ENCODE data around the gene PINK1.

Gene PINK1

GRCh38 chr1:20693623-20694022, 60.4 kb downstream of the PINK1 start:
- no peak for DNase-seq (ENCODE audit: low spot score)
- in situ Hi-C loops (cut with MboI; ENCODE audit: low pct_unique_long_range_greater_than_20kb, low sequenced_read_pairs, unreplicated experiment): loop anchor here (10.0 kb wide), 1 partner anchor 501 kb away; no protein-coding TSS in a partner anchor
- TF ChIP-seq, protein P1, sequence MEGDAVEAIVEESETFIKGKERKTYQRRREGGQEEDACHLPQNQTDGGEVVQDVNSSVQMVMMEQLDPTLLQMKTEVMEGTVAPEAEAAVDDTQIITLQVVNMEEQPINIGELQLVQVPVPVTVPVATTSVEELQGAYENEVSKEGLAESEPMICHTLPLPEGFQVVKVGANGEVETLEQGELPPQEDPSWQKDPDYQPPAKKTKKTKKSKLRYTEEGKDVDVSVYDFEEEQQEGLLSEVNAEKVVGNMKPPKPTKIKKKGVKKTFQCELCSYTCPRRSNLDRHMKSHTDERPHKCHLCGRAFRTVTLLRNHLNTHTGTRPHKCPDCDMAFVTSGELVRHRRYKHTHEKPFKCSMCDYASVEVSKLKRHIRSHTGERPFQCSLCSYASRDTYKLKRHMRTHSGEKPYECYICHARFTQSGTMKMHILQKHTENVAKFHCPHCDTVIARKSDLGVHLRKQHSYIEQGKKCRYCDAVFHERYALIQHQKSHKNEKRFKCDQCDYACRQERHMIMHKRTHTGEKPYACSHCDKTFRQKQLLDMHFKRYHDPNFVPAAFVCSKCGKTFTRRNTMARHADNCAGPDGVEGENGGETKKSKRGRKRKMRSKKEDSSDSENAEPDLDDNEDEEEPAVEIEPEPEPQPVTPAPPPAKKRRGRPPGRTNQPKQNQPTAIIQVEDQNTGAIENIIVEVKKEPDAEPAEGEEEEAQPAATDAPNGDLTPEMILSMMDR (IDR thresholded peaks at IDR 0.05; ENCODE audit: extremely low read depth, insufficient read depth, missing control alignments): no peak

DNA sequence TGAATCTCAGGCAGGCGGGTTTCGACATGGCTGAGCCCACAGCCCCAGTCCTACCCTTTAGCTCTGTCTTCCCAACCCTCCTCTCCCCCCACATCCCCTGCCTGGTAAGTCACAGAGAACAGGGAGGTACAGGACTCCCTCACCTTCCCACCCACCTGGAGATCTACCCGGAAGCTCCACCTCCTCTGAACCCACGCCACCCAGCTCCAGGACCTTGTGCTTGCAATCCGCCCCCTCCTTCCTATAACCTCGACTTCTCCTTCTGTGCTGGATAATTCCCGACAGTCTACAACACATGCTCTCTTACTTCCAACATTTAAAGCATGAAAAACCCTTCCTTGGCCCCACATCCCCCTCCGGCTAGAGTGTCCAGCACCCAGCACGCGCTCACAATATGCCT, 62.3 kb downstream of the PINK1 start:
- DNase-seq (ENCODE audit: low spot score): no peak
- TF ChIP-seq, protein P1 (IDR thresholded peaks at IDR 0.05; ENCODE audit: extremely low read depth, insufficient read depth, missing control alignments): no peak
- in situ Hi-C loops (cut with MboI; ENCODE audit: low pct_unique_long_range_greater_than_20kb, low sequenced_read_pairs, unreplicated experiment): loop anchor here (10.0 kb wide), 1 partner anchor 499 kb away; no protein-coding TSS in a partner anchor

- DNase-seq (ENCODE audit: low spot score): peak; percentile 92
- TF ChIP-seq, protein P1 (IDR thresholded peaks at IDR 0.05; ENCODE audit: extremely low read depth, insufficient read depth, missing control alignments): peak; percentile 92
- in situ Hi-C loops (cut with MboI; ENCODE audit: low pct_unique_long_range_greater_than_20kb, low sequenced_read_pairs, unreplicated experiment): loop anchor here (10.0 kb wide), 1 partner anchor 498 kb away; no protein-coding TSS in a partner anchor
Measured at GRCh38 chr1:20696397-20697333, 63.4 kb downstream of the PINK1 start.

DNA sequence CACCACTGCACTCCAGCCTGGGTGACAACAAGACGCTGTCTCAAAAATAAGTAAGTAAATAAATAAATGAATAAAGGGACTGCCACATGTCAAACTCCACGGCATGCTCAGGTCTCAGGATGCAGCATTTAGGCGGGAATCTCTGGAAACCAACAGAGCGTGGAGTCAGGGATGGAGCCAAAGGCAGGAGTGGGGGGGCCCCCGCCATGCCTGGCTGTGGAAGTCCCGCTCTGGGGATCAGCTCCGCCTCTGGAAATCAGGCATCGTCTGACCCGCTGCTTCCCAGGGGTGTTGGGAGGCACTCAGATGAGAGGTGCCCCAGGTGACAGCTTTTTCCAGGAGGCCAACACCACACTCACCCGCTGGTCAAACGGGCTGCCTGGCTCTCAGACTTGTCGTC, 64.3 kb downstream of the PINK1 start:
- in situ Hi-C loops (cut with MboI; ENCODE audit: low pct_unique_long_range_greater_than_20kb, low sequenced_read_pairs, unreplicated experiment): loop anchor here (10.0 kb wide), 1 partner anchor 497 kb away; no protein-coding TSS in a partner anchor
- TF ChIP-seq, protein P1 (IDR thresholded peaks at IDR 0.05; ENCODE audit: extremely low read depth, insufficient read depth, missing control alignments): no peak
- DNase-seq (ENCODE audit: low spot score): no peak

DNA sequence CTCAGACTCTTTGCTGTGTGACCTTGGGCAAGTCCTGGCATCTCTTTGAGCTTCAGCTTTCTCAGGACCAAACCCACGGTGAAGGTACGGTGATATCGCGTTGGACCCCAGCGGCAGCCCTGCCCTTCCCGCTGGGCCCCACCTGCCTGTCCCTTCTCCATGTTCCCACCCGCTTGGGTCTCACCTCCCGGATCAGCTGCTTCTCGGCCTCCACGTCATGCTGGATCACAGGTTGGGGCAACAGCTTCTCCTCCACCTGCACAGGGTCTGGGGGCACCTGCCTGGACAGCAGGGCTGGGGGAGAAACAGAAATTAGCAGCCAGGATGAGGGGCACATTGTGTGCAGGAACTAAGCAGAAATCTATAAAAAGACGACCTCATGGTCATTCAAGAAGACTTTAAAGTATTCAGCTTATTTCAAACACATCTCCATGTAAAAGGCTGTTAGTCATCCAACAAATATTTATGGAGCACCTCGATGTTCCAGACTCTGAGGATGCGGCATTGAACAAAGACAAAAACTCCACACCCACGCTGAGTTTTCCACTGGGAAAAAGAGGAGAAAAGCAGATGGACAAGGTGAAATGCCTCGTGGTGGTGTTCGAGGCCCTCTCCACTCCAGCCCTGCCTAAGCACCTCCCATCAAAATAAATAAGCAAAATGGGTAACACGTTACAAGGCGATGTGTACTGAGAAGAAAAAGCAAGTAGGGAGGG, 65.1 kb downstream of the PINK1 start:
- no peak for DNase-seq (ENCODE audit: low spot score)
- in situ Hi-C loops (cut with MboI; ENCODE audit: low pct_unique_long_range_greater_than_20kb, low sequenced_read_pairs, unreplicated experiment): loop anchor here (10.0 kb wide), 1 partner anchor 496 kb away; no protein-coding TSS in a partner anchor
- TF ChIP-seq, protein P1 (IDR thresholded peaks at IDR 0.05; ENCODE audit: extremely low read depth, insufficient read depth, missing control alignments): no peak

- in situ Hi-C loops (cut with MboI; ENCODE audit: low pct_unique_long_range_greater_than_20kb, low sequenced_read_pairs, unreplicated experiment): loop anchor here (10.0 kb wide), 1 partner anchor 495 kb away; no protein-coding TSS in a partner anchor
Measured at GRCh38 chr1:20699558-20699957, 66.3 kb downstream of the PINK1 start.

More at GRCh38 chr1:20699558-20699957, 66.3 kb downstream of the PINK1 start:
- DNase-seq (ENCODE audit: low spot score): no peak
- TF ChIP-seq, protein P1 (IDR thresholded peaks at IDR 0.05; ENCODE audit: extremely low read depth, insufficient read depth, missing control alignments): no peak
